Stimulated activated CD8-positive, alpha-beta memory T cell treated with anti-CD3 and anti-CD28 coated beads, Interleukin-15, amount 100 ng/mL, for 48 hours (primary cell): ENCODE results near the gene SLC28A1.

Experiments
- DNase-seq, 2 donors: peaks; one replicate each; pipeline ENCODE4 v3.0.0-alpha.2; 2020; ENCODE audit warnings: low read depth in 2 of 2

The SLC28A1 gene

DNA sequence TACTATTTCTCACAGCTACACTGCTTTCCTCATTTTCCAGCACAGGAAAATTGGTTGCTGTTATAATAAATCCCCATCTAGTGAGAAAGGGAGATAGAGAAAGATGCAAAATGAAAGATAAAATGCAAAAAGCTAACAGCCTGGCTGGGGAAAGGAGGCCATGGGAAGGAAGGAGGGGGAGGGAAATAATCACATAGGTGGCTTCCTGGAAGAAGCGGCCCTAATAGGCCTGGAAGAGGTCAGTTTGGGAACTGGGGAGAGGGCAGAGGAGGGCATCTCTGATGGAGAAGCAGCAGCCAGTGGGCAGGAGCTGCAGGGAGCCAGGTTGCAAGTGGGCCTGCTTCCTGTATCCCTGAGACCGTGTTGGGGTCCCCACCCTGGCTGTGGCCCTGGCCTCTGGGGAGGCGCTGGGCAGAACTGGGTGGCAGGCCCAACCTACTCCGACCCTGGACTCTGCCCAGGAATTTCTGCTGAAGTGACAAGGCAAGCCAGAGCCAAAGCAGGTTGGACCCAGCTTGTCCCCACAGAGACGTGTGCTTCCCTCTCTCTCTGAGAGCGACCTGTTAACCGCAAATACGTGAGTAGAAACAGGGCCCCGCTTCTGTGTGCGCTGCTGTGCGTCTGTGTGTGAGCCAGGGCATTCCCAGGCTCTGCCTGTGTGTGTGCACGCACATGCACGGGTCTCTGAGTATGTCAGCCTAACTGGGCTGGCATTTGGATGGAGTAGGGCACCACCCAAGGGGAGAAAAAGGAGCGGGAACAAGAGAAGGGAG is 1.9 kb downstream of the SLC28A1 start:
- DNase-seq: no peak

DNA sequence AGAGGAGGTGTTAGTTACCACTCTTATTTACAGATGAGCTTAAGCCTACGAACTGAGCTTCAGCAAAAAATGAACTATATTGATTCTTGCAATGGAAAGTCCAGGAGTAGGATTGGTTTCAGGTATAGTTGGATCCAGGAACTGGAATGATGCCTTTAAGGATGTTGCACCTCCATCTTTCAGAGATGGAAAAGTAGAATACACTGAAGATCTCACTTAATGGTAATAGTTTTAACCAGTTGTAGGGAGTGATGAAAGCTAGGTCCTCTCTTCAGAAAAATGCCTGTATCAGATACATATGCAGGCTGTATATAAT is 2.5 kb downstream of the SLC28A1 start:
- DNase-seq: no peak

DNA sequence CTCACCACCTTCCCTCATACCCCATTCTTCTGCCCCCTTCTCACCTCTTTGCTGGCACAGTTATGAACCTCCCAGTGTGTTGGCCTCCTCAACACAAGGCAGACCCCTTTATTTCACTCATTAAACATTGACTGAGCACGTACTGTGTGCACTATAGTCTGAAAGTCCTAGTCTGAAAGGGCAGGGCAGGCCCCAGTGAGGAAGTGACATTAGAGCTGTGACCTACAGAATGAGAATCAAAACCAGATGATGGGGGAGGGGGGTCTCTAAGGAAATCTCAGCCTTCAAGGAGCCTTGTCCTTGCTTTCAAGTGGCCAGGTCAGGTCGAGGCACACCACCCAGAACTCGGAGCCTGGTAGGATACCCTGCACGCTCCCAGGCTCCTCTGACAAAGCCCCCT is 3.5 kb downstream of the SLC28A1 start:
- no peak for DNase-seq

DNA sequence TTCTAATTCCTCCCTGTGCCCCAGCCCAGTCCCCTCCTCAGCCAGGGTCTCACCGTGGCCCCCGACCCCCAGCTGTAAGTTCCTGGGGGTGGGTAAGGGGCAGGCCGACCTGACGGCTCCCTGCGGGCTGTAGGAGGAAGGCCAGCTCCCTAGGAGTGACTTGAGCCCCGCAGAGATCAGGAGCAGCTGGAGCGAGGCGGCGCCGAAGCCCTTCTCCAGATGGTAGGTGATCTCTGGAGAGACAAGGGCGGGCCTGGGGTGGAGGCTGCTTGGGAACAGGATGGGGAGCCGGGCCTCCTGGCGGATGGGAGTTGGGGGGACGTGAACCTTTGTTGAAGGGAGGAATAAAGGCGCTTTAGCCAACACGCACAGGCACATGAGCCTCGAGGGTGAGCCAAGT is 4.2 kb downstream of the SLC28A1 start:
- no peak for DNase-seq

DNA sequence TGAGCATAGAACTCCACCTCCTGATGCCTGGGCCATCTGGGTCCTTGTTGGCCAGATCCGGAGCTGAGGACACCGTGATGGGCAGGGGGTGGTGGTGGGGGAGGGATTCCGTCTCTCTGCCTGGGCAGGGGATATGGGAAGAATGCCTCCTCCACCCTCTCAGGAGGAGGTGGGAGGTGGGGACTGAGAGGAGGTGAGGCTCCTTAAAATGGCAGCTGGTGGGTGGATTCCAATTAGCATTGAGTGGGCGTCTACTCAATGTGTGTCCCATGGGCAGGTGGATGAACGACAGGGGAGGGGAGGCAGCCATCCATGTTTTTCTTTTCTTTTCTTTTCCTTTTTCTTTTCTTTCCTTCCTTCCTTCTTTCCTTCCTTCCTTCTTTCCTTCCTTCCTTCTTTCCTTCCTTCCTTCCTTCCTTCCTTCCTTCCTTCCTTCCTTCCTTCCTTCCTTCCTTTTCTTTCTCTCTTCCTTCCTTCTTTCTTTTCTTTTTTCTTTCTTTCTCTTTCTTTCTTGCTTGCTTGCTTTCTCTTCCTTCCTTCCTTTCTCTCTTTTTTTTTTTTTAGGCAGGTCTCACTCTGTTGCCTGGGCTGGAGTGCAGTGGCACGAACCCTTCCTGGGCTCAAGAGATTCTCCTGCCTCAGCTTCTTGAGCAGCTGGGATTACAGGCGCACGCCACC is 5.0 kb downstream of the SLC28A1 start:
- no peak for DNase-seq

DNA sequence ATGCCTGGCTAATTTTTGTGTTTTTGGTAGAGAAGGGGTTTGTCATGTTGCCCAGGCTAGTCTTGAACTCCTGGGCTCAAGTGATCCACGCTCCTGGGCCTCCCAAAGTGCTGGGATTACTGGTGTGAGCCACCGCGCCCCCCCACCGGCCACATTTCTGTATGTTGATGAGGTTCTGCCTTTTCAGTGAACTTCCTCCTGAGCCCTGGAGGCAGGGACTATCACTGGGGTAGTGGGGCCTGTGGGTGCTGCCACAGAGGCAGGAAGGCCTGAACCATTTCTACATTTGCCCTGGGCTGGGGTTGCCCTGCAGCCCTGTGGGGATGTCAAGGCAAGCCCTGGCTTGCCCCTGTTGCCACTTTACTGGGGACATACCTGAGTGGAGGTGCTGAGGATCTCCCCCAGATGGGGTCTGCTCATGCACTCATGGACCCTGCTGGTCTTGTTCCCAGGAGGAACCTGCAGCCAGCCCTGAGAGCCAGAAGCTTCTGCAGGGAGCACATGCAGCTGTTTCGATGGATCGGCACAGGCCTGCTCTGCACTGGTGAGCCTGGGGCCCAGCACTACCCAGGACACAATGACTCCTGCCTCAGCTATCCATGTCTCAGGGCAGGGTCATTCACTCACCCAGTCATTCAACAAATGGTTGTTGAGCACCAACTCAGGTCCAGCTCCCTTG is 5.7 kb downstream of the SLC28A1 start:
- DNase-seq: no peak

DNA sequence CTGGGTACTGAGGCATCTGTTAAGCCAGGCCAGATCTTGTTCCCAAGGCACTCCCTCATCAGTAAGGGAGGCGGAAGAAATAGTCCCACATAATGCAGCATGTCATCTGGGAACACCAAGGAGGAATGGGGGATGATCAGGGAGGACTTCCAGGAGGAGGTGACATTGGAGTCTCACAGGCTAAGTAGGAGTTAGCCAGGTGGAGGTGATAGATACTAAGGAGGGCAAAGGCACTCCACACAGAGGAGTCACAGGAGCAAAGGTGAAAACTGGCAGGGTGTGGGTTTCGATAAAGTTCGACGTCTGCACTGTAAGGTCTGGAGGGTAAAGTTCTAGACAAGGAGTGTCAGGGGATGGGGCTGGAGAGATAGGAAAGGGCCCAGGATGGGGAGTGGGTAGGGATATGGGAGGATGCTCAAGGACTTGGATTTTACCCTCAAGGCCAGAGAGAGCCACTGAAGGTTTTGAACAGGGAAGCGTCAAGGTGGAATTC is 6.3 kb downstream of the SLC28A1 start:
- no peak for DNase-seq

DNA sequence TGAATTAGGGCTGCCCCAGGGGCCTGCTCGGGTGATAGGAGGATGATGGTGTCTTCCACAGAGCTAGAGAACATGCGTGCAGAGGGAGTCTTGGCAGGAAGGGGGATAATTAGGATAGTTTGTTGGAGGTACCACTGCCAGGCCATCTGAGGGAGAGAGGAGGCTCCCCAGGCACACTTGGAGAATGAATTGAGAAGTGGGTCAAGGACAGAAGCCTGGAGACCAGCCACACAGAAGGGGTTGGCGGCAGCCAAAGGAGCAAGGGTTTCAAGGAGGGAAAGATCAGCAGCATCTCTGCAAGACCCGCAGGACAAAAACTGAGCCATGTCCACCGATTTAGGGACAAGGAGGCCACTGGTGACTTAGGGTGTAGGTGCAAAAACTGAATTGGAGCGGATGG is 6.9 kb downstream of the SLC28A1 start:
- DNase-seq: no peak

DNA sequence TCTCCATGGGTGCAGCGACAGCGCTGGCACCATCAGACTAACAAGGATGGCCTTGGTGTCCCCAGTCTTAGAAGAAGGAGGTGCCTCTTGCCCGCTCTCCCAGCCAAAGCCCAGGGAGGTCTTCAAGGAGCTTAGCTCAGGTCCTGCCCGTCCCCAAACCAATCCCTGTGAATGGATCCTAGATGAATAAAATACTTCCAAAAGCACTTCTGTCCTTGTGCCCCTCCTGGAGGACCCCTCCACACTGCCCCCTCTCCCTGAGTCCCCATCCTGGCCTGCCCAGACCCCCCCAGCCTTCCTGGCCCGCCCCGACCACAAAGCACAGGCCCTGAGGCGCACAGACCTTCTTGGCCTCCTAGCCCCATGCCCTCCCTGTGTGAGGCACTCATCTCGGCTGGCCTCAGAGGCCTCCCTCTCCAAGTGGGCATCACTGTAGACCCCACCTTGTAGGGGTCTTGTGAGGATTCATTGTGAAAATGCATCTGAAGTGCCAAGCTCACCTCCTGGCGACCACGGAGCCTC is 8.4 kb downstream of the SLC28A1 start:
- DNase-seq: no peak

DNA sequence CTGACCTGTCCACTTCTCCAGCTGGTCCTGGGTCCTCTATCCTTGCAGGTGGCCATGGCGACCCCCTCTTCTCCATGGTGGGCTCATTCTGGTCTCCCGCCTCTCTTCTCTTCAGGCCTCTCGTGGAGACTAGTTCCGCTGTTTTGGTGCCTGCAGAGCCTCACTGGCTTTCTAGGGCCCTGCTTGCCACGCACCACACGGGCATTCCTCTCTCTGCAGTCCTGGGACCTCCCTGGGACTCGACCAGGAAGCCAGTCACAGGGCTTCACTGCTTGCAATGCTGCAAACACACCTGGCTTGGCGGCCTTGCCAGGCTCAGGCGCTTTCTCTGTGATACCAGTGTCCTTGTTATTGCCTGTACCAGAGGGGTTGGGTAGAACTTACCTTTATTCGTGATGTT is 9.1 kb downstream of the SLC28A1 start:
- DNase-seq: no peak

DNA sequence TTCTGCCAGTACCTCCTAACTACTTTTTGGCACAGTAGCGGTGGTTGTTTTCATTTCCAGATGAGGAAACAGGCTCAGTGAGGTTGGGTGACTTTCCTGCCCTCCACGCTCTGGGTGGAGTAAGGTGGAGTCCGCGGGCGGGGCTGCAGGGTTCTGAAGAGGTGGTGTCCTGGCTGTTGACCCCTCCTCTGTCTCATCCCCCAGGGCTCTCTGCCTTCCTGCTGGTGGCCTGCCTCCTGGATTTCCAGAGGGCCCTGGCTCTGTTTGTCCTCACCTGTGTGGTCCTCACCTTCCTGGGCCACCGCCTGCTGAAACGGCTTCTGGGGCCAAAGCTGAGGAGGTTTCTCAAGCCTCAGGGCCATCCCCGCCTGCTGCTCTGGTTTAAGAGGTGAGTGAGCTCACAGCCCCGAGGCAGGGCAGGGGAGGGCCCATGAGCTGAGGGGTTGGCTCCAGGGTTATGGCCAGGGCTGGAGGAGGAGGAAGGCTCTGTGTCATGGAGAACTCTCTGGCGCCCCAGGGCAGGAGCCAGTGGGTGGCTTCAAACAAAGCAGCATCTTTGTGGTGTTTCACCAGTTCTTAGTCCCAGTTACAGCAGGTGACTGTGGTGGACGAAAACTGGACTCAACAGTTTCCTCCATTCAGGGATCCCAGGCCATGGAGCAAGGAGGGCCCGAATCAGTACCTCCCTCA is 10.4 kb downstream of the SLC28A1 start:
- DNase-seq: no peak

DNA sequence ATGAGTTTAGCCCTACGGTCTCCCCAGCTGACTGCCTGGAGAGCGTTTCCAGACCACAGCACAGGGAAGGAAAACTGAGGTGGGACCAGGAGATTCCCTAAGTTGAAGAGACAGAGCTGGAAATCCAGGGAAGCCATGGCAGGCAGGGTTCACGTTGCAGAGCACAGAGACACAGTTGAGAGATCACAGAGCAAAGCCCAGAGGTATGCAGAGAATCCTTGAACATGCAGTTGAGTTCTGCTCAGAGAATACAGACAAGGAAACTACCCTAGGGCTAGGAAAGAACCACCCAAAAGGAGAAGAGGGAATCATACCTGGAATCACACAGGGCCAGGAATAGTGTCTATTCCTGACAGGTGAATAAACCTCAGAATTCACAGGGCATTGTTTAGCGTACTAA is 14.3 kb downstream of the SLC28A1 start:
- DNase-seq: no peak

DNA sequence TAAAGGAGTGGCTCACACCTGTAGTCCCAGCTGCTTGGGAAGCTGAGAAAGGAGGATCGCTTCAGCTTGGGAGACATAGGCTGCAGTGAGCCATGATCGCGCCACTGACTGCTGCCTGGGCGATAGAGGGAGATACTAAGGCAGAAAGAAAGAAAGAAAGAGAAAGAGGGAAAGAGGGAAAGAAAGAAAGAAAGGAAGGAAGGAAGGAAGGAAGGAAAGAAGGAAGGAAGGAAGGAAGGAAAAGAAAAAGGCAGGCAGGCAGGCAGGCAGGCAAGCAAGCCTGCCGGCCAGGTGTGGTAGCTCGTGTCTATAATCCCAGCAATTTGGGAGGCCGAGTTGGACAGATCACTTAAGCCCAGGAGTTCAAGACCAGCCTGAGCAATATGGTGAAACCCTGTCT is 15.3 kb downstream of the SLC28A1 start:
- DNase-seq: no peak

DNA sequence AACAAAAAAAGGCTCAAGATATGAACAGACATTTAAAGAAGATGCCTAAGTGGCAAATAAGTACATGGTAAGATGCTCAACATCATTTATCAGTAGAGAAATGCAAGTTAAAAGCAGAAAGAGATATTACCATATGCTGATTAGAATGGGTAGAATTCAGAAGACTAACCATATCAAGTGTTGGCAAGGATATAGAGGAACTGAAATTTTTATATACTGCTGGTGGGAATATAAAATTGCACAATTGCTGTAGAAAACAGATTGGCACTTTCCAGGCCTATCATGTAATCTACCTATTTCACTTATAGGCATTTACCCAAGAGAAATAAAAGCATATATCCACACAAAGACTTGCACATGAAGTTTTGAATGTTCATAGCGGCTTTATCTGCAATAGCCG is 17.1 kb downstream of the SLC28A1 start:
- DNase-seq: no peak

DNA sequence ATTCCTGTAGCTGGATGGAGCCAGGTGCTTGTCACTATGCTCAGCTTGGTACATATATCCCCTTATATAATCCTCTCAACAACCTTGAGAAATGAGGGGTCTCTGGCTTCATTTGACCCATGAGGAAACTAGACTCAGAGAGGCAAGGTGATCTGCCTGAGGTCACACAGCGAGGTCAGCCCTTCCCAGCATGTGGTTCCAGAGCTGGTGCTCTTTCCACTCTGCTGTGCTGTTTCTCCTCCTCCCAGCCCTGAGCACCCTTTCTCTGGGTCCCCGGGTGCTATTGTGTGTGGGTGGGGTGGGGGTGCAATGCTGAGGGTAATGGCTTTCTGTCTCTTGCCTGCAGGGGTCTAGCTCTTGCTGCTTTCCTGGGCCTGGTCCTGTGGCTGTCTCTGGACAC is 19.3 kb downstream of the SLC28A1 start:
- no peak for DNase-seq

DNA sequence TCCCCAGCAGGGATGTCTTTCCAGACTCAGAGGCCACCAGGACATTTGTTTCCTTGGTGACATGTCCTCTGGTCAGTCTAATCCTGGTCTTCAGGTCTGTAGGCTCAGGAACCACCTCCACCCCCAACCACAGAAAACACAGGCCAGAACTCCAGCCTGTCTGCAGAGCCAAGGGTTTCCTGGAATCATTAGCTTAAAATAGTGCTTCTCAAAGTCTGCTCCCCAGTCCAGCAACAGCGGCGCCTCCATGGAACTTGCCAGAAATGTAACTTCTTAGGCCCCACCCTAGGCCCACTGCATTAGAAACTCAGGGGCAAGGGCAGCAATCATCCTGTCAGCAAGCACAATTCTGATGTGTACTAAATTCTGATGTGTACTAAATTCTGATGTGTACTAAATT is 20.0 kb downstream of the SLC28A1 start:
- no peak for DNase-seq

DNA sequence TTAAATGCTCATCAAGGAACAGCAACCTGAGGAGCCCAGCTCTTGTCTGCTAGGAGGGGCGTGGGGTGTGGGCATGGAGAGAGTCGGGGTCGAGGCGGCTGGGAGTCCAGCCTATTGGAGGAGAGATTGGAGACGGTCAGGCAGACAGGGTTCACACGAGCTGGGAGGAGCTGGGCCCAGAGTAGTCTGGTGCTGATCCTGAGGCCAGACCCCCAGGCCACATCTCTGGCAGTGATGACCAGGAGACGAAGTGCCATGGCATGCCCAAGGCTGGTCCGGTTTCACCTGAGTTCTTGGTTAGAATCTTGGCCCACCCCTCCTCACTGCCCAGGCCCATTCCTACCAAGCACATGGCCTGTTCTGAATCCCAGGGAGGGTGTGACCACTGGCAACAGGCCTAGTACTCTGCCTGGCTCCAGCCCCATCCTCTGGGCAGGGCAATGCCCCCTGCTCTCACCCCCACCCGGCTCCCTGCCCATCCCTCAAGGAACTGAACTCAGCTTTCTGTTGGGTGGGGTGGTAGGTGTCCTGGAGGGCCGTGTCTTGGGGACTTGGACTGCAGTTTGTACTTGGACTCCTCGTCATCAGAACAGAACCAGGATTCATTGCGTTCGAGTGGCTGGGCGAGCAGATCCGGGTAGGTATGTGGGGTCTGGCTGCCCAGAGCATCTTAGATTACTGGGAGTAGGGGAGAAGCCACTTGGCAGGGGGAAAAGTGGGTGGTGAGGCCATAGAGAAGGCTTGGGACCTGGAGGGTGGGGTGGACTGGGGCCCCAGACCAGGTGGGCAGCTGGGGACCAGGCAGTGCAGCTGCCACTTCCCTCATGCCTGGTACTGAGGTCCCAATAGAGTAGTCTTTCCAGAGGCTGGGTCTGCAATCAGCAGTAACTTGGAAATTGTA is 20.8 kb downstream of the SLC28A1 start:
- no peak for DNase-seq

DNA sequence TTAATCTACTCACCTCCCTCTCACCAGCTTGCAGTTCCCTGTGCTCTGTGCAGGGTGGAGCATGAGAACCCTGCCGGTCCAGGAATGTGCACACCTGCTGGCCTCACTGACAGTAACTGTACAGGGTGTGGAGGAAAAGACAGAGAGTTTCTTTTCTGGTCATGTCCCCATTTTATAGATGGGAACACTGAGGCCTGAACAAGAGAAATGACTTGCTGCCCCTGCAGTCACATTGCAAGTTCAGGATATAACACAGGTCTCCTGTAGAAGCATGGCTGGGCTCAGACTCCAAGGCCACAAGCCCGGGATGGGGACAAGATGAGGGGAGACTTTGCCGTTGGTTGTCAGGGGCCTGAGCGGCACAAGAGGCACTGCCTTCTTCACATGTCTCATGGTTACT is 23.3 kb downstream of the SLC28A1 start:
- no peak for DNase-seq

DNA sequence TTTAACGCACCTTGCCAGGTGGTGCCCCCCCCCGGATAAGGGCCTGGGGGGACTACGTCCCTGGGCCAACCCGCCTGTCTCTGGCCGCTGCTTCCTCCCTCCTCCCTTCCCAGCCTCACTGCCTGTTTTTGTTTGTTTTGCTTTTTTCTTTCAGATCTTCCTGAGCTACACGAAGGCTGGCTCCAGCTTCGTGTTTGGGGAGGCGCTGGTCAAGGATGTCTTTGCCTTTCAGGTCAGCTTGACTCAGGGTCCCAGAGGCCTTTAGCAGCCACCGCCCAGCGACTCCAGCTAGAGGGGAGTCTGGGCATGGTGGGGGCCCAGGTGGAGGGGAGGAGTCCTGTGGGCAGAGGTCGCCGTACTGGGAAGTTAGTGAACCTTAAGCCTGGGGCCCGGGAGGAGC is 24.1 kb downstream of the SLC28A1 start:
- no peak for DNase-seq

DNA sequence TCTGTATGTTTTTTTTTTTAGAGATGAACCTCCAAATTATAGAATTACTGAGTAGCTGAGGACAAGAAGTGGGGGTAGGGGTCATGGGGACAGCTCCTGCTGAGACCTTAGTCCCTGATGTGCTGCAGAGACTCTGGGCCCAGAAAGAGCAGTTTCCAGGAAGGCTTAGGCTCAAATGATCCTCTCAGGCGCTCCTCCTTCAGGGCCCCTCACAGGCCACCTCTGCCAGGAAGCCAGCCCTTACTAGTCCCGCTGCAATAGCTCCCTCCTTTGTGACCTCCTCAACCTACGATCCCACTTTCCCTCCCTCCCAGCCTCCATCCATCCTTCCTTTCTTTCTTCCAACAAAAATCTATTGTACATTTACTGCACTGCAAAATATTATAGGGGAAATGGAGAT is 24.6 kb downstream of the SLC28A1 start:
- DNase-seq: no peak

DNA sequence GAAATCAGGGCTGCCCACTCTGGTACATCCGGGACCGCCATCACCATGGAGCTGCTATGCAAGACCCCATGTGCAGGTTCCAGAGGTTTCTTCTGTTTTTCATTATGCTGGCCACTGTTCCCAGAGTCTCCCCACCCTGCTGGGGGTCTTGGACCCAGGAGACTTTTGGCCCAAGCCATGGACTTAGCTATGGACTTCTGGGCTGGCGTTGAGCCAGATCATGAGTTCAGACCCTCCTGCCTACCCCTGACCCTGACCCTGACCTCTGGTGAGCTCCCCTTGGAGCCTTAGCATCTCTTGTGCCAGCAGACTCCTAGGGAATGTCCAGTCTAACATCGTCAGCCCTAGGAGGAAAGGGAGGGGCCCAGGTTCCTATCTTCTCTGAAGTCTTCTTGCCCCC is 25.3 kb downstream of the SLC28A1 start:
- no peak for DNase-seq
